Gastrocnemius medialis (tissue), 4 donors: ENCODE data around the gene GRPEL1.

Experiments used
- CTCF ChIP-seq, 5 experiments: fragments of 450-650 bp in 3 of 5; fragments of 200-600 bp in 2 of 5; sonication (generic) in 2 of 5; IDR thresholded peaks in 4 of 5; conservative IDR thresholded peaks in 1 of 5; 1 replicate in 4 of 5; 2 replicates in 1 of 5; pipeline ENCODE4 v1.5.1; 2016 to 2019; ENCODE audit warnings: antibody characterized with exemption in 5 of 5, mild to moderate bottlenecking in 3 of 5, moderate library complexity in 3 of 5
- POLR2A ChIP-seq, 2 donors: fragments of 450-650 bp; IDR thresholded peaks; one replicate each; pipeline ENCODE4 v1.6.1; 2017; ENCODE audit warnings: antibody characterized with exemption in 2 of 2, mild to moderate bottlenecking in 2 of 2, moderate library complexity in 2 of 2

GRCh38 chr4:7073059-7073458, 5.2 kb upstream of the GRPEL1 start:
- TF ChIP-seq CTCF (IDR thresholded peaks at IDR 0.05 in 4 of 5, conservative IDR thresholded peaks at IDR 0.05 in 1 of 5) (no peak), POLR2A (IDR thresholded peaks at IDR 0.05) (no peak)
